ENCODE data around the gene SAMD4A.
A peak's percentile ranks its signal among the peaks of the same experiment; 100 is the strongest.
"Not testable (repeated sequence)": the region's sequence is repeated elsewhere in the genome, so short reads cannot be mapped to it uniquely, and the experiment has no call there.

SAMD4A gene

GRCh38 chr14:54785778-54786770, 219.1 kb downstream of the SAMD4A start:
- DNase-seq, result no peak

- DNase-seq, result no peak
Measured at GRCh38 chr14:54786838-54787237, 219.9 kb downstream of the SAMD4A start.

- no peak for DNase-seq
Measured at GRCh38 chr14:54787261-54787660, 220.3 kb downstream of the SAMD4A start.

- DNase-seq, result no peak
Measured at GRCh38 chr14:54788701-54789100, 221.8 kb downstream of the SAMD4A start.

- DNase-seq, result no peak
Measured at GRCh38 chr14:54789166-54789565, 222.2 kb downstream of the SAMD4A start.

- DNase-seq, result no peak
Measured at GRCh38 chr14:54789781-54790480, 223.0 kb downstream of the SAMD4A start.

- DNase-seq, result no peak
Measured at GRCh38 chr14:54791001-54791400, 224.1 kb downstream of the SAMD4A start.

GRCh38 chr14:54792288-54792687, 225.4 kb downstream of the SAMD4A start:
- DNase-seq, result no peak

GRCh38 chr14:54794159-54794558, 227.2 kb downstream of the SAMD4A start:
- no peak for DNase-seq

- no peak for DNase-seq
Measured at GRCh38 chr14:54794796-54795195, 227.9 kb downstream of the SAMD4A start.

GRCh38 chr14:54796961-54797360, 230.0 kb downstream of the SAMD4A start:
- no peak for DNase-seq

- DNase-seq, result no peak
Measured at GRCh38 chr14:54797556-54797955, 230.6 kb downstream of the SAMD4A start.

GRCh38 chr14:54797986-54798385, 231.1 kb downstream of the SAMD4A start:
- no peak for DNase-seq

- DNase-seq, result no peak
Measured at GRCh38 chr14:54798465-54799124, 231.7 kb downstream of the SAMD4A start.

GRCh38 chr14:54801482-54801881, 234.6 kb downstream of the SAMD4A start:
- not testable (repeated sequence) for DNase-seq

GRCh38 chr14:54803396-54803795, 236.5 kb downstream of the SAMD4A start:
- no peak for DNase-seq

- DNase-seq, result no peak
Measured at GRCh38 chr14:54803926-54804537, 237.1 kb downstream of the SAMD4A start.

- no peak for DNase-seq
Measured at GRCh38 chr14:54804538-54805041, 237.7 kb downstream of the SAMD4A start.

- no peak for DNase-seq
Measured at GRCh38 chr14:54805070-54805444, 238.1 kb downstream of the SAMD4A start.

GRCh38 chr14:54805445-54806322, 238.8 kb downstream of the SAMD4A start:
- peak; percentile 85 for DNase-seq

GRCh38 chr14:54806616-54807015, 239.7 kb downstream of the SAMD4A start:
- DNase-seq, result no peak

- DNase-seq, result no peak
Measured at GRCh38 chr14:54807428-54807827, 240.5 kb downstream of the SAMD4A start.
